ENCODE measurements around the gene BCL2L12. TPM values are rescaled to one million over a fixed set of nuclear protein-coding genes. Genes with fewer than 3 reads are reported as not detected.

Gene BCL2L12
- total RNA-seq, 4 donors from 2014 or later = 4.7 to 6.8 (median 5.8) TPM

GRCh38 chr19:49639401-49640112 is 26.2 kb upstream of the BCL2L12 start:
- Histone ChIP-seq H3K27me3 (no peaks in the 10 kb centered on the region), H3K36me3 (peaks cover 0 to 24% (median 0%) of the 10 kb centered on the region in 3 donors), H3K4me3 (peak overlapping the region; percentile 56 to 98 (median 61)), H3K4me1 (peaks cover 0 to 70% (median 34%) of the 10 kb centered on the region in 4 donors), H3K9me3 (no peaks in the 10 kb centered on the region), H3K27ac (peak overlapping the region; percentile 95 to 100 (median 99))
- peak in 1 of 2 donors; percentile 20 for DNase-seq (ENCODE audit: low spot score in 2 of 2)
- 3 to 4% methylated on average over 21 to 24 of the region's 31 CpGs for WGBS, 2 donors
- TF ChIP-seq POLR2A (IDR thresholded peaks at IDR 0.05) = peak; percentile 31 to 36
- TF ChIP-seq EP300 (IDR thresholded peaks at IDR 0.05) = no peak
- TF ChIP-seq CTCF (IDR thresholded peaks at IDR 0.05) = no peak

GRCh38 chr19:49640113-49640898 is 25.4 kb upstream of the BCL2L12 start, which contains the start of gene RRAS:
RRAS (minus strand) TSS chr19:49640143; CDS start chr19:49640098, 45 bp downstream.
- Histone ChIP-seq H3K27ac (peak within 1 kb of the TSS; percentile 95 to 100 (median 99)), H3K9me3 (no peaks in the 10 kb centered on the region), H3K27me3 (no peaks in the 10 kb centered on the region), H3K4me3 (peak within 1 kb of the TSS; percentile 56 to 98 (median 67)), H3K4me1 (peaks cover 0 to 75% (median 34%) of the 10 kb centered on the region in 4 donors), H3K36me3 (peaks cover 0 to 21% (median 0%) of the 10 kb centered on the region in 3 donors)
- TF ChIP-seq POLR2A (IDR thresholded peaks at IDR 0.05) = peak; percentile 68 to 88
- TF ChIP-seq EP300 (IDR thresholded peaks at IDR 0.05) = peak; percentile 94 to 98
- peak in 1 of 5 experiments; percentile 28 for TF ChIP-seq CTCF (IDR thresholded peaks at IDR 0.05)
- DNase-seq (ENCODE audit: low spot score in 2 of 2) = peak; percentile 99
- WGBS, 2 donors = 1% methylated on average over 48 to 49 of the region's 51 CpGs

- Histone ChIP-seq H3K27me3 (no peaks in the 10 kb centered on the region), H3K9me3 (no peaks in the 10 kb centered on the region), H3K4me1 (peaks cover 0 to 69% (median 33%) of the 10 kb centered on the region in 4 donors), H3K36me3 (peaks cover 0 to 21% (median 7%) of the 10 kb centered on the region in 3 donors), H3K27ac (peak within 1 kb of the TSS; percentile 95 to 100 (median 98)), H3K4me3 (peak within 1 kb of the TSS; percentile 70 to 98 (median 84))
- peak; percentile 97 to 99 for TF ChIP-seq POLR2A (IDR thresholded peaks at IDR 0.05)
- TF ChIP-seq CTCF (IDR thresholded peaks at IDR 0.05) = peak in 1 of 5 experiments; percentile 33
- peak; percentile 98 to 100 for TF ChIP-seq EP300 (IDR thresholded peaks at IDR 0.05)
- 0 to 1% methylated on average over 49 to 73 of the region's 87 CpGs for WGBS, 2 donors
- peak; percentile 97 to 98 for DNase-seq (ENCODE audit: low spot score in 2 of 2)
Observed at GRCh38 chr19:49641688-49642491, 23.8 kb upstream of the BCL2L12 start, which contains the start of gene SCAF1. SCAF1 (plus strand) TSS chr19:49642209; CDS start chr19:49645027, 2,818 bp downstream.

GRCh38 chr19:49642492-49643035 is 23.2 kb upstream of the BCL2L12 start:
- H3K4me1 ChIP-seq = peaks cover 0 to 63% (median 31%) of the 10 kb centered on the region in 4 donors
- H3K27me3 ChIP-seq = no peaks in the 10 kb centered on the region
- TF ChIP-seq EP300 (IDR thresholded peaks at IDR 0.05) (no peak), CTCF (IDR thresholded peaks at IDR 0.05) (no peak), POLR2A (IDR thresholded peaks at IDR 0.05) (no peak)
- H3K4me3 ChIP-seq = peak overlapping the region; percentile 70 to 98 (median 84)
- H3K27ac ChIP-seq = peak overlapping the region; percentile 76 to 100 (median 92)
- no peak for DNase-seq (ENCODE audit: low spot score in 2 of 2)
- H3K36me3 ChIP-seq = peaks cover 0 to 27% (median 7%) of the 10 kb centered on the region in 3 donors
- WGBS, 2 donors = 7% methylated on average over 4 to 5 of the region's 5 CpGs
- no peaks in the 10 kb centered on the region for H3K9me3 ChIP-seq
